HG03432 (cell line): ENCODE measurements around the gene RSF1.

Source experiments
- ATAC-seq: cut with Tn5 transposase; IDR thresholded peaks from one replicate; pipeline ENCODE4 v1.9.1; 2021; ENCODE audit warnings: mild to moderate bottlenecking, moderate library complexity; ENCODE audit not compliant: unreplicated experiment

Gene RSF1

DNA sequence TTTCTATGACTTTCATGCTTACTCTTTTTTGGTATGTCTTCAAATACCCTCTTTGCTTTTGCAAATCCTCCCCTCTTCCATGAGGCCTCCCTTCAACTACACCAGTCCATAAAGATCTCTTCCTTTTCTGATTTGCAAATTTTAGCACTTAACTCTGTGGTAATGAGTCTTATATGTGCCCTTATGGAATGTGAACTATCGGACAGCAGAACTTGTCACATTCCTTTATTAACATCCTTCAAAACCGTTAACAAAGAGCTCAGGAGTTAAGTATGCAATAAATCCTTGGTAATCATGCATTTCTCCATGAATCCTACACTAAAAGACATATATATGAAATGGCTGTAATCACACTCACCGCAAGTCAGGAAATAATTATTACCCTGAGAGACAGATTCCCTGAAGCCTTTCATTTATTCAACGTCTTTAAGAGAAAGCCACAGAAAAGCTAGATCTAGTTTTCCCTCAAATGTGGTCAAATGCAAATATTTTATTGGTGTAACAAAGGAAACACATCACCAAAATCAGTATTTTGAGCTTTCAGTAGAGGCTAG is 190.3 kb downstream of the RSF1 start:
- ATAC-seq = no peak

DNA sequence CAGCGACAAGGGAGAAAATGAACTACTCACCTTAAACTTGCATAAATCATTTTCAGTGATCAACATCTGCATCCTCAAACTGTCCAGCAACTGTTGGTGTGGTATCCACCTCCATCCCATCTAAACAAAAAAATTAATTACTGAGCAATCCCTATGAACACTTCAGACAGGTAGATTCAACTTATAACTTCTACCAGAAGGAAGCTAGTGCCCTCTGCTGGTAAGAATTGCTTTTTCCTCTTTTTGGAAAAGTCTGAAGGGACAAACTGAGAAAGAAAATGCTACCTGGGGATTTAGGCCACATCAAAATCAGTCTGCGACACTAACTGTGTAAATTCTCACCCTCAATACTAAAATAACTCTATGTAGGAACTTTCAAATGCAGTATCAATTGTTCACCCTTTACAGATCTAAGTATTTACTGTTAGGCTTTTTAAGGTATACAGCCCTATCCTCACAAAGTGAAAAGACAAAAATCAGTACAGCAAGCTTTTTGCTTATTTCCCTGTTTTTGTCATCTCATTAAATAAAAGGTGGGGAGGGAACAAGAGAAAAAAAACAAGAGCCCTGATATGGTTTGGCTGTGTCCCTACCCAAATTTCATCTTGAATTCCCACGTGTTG is 200.8 kb downstream of the RSF1 start:
- ATAC-seq = no peak

DNA sequence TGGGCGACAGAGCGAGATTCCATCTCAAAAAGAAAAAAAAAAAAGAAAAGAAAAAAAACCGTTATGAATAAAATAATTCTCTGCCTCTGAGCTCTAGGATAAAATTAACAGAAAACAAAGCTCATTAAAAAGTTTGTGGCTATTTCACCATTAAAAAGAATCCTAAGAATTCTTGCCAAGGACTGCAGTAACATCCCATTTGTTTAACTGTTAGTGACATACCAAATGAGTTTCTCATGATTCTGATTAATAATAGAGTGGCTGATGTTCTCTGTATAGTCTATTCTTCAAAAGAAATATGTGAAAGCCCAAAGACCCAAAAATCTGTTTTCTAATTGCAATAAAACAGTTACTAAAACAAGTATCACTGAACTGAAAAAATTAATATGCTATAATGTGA is 202.6 kb downstream of the RSF1 start:
- ATAC-seq = no peak

DNA sequence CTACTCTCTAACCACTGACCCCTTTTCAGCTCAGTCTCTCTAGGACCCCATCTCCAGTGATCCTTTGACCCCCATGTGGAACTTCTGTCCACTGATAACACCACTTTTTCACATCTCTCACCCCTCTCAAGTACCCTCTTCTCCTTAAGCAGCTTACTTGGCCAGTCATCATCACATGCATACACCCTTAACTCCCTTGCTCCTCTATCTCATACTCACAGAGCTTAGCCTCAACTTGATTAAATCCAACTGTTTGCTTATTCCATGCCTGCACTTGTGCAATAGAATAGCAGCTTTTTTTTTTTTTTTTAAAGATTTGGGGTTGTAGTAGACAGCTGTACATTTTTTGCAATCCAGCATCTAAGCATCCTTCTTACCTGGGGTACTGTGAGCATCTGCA is 208.6 kb downstream of the RSF1 start:
- no peak for ATAC-seq
